SK-N-MC (cell line): ENCODE results near the gene C1QL1.

ENCODE experiments used
- EZH2 ChIP-seq: fragments of 200-600 bp; sonication (generic); IDR thresholded peaks from one replicate; pipeline ENCODE4 v1.6.1; 2017; ENCODE audit warnings: antibody characterized with exemption
- POLR2AphosphoS5 ChIP-seq: IDR thresholded peaks from 2 replicates; pipeline ENCODE4 v1.6.1; 2012; ENCODE audit warnings: mild to moderate bottlenecking, low read depth, low read length, borderline replicate concordance

GRCh38 chr17:44919411-44919810, 48.7 kb downstream of the C1QL1 start:
- no peak for TF ChIP-seq EZH2
- no peak for TF ChIP-seq POLR2AphosphoS5
